ENCODE data around the gene F12.

F12 gene

GRCh38 chr5:177425801-177426565 lies 16.6 kb upstream of the F12 start (continued):
- TF ChIP-seq, protein P1, sequence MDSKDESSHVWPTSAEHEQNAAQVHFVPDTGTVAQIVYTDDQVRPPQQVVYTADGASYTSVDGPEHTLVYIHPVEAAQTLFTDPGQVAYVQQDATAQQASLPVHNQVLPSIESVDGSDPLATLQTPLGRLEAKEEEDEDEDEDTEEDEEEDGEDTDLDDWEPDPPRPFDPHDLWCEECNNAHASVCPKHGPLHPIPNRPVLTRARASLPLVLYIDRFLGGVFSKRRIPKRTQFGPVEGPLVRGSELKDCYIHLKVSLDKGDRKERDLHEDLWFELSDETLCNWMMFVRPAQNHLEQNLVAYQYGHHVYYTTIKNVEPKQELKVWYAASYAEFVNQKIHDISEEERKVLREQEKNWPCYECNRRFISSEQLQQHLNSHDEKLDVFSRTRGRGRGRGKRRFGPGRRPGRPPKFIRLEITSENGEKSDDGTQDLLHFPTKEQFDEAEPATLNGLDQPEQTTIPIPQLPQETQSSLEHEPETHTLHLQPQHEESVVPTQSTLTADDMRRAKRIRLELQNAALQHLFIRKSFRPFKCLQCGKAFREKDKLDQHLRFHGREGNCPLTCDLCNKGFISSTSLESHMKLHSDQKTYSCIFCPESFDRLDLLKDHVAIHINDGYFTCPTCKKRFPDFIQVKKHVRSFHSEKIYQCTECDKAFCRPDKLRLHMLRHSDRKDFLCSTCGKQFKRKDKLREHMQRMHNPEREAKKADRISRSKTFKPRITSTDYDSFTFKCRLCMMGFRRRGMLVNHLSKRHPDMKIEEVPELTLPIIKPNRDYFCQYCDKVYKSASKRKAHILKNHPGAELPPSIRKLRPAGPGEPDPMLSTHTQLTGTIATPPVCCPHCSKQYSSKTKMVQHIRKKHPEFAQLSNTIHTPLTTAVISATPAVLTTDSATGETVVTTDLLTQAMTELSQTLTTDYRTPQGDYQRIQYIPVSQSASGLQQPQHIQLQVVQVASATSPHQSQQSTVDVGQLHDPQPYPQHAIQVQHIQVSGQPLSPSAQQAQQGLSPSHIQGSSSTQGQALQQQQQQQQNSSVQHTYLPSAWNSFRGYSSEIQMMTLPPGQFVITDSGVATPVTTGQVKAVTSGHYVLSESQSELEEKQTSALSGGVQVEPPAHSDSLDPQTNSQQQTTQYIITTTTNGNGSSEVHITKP (tag by site-specific recombination; IDR thresholded peaks at IDR 0.05) = peak; percentile 80
- TF ChIP-seq ZNF223 (tag by site-specific recombination; IDR thresholded peaks at IDR 0.05) = no peak
- TF ChIP-seq MEIS1 (CRISPR knock-in tag; IDR thresholded peaks at IDR 0.05; ENCODE audit: borderline replicate concordance) = no peak
- no peak for TF ChIP-seq ZNF529 (tag by site-specific recombination; IDR thresholded peaks at IDR 0.05; ENCODE audit: insufficient replicate concordance)
- TF ChIP-seq KLF16 (tag by site-specific recombination; IDR thresholded peaks at IDR 0.05) = peak; percentile 49; the same call in 1 of the 2 replicates
- TF ChIP-seq, protein P2, sequence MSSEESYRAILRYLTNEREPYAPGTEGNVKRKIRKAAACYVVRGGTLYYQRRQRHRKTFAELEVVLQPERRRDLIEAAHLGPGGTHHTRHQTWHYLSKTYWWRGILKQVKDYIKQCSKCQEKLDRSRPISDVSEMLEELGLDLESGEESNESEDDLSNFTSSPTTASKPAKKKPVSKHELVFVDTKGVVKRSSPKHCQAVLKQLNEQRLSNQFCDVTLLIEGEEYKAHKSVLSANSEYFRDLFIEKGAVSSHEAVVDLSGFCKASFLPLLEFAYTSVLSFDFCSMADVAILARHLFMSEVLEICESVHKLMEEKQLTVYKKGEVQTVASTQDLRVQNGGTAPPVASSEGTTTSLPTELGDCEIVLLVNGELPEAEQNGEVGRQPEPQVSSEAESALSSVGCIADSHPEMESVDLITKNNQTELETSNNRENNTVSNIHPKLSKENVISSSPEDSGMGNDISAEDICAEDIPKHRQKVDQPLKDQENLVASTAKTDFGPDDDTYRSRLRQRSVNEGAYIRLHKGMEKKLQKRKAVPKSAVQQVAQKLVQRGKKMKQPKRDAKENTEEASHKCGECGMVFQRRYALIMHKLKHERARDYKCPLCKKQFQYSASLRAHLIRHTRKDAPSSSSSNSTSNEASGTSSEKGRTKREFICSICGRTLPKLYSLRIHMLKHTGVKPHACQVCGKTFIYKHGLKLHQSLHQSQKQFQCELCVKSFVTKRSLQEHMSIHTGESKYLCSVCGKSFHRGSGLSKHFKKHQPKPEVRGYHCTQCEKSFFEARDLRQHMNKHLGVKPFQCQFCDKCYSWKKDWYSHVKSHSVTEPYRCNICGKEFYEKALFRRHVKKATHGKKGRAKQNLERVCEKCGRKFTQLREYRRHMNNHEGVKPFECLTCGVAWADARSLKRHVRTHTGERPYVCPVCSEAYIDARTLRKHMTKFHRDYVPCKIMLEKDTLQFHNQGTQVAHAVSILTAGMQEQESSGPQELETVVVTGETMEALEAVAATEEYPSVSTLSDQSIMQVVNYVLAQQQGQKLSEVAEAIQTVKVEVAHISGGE (tag by site-specific recombination; conservative IDR thresholded peaks at IDR 0.05; ENCODE audit: low read depth) = no peak
- TF ChIP-seq ZNF501 (tag by site-specific recombination; IDR thresholded peaks at IDR 0.05) = peak; percentile 83; the same call in 1 of the 2 replicates
- no peak for TF ChIP-seq OVOL3 (tag by site-specific recombination; IDR thresholded peaks at IDR 0.05)
- TF ChIP-seq YY1 (tag by site-specific recombination; IDR thresholded peaks at IDR 0.05) = 0 out of 2 replicates have a peak, but pooled peaks have one; percentile 39
- TF ChIP-seq ZSCAN30 (tag by site-specific recombination; IDR thresholded peaks at IDR 0.05) = peak; percentile 85; the same call in 1 of the 2 replicates
- peak; percentile 73 for TF ChIP-seq ZNF335 (tag by site-specific recombination; conservative IDR thresholded peaks at IDR 0.05)
- peak; percentile 60 for TF ChIP-seq ZNF610 (tag by site-specific recombination; IDR thresholded peaks at IDR 0.05; ENCODE audit: borderline replicate concordance)
- peak; percentile 86; the same call in 1 of the 2 replicates for TF ChIP-seq ZNF561 (tag by site-specific recombination; IDR thresholded peaks at IDR 0.05; ENCODE audit: borderline replicate concordance)
- TF ChIP-seq ZBTB26 (tag by site-specific recombination; optimal IDR thresholded peaks at IDR 0.05) = peak; percentile 70
- TF ChIP-seq KLF10 (tag by site-specific recombination; IDR thresholded peaks at IDR 0.05) = peak; percentile 99
- TF ChIP-seq ZEB2 (tag by site-specific recombination; IDR thresholded peaks at IDR 0.05) = peak; percentile 88; the same call in 1 of the 2 replicates
- peak; percentile 87 for TF ChIP-seq EGR2 (tag by site-specific recombination; IDR thresholded peaks at IDR 0.05; ENCODE audit: low read depth)
- TF ChIP-seq, protein P3, sequence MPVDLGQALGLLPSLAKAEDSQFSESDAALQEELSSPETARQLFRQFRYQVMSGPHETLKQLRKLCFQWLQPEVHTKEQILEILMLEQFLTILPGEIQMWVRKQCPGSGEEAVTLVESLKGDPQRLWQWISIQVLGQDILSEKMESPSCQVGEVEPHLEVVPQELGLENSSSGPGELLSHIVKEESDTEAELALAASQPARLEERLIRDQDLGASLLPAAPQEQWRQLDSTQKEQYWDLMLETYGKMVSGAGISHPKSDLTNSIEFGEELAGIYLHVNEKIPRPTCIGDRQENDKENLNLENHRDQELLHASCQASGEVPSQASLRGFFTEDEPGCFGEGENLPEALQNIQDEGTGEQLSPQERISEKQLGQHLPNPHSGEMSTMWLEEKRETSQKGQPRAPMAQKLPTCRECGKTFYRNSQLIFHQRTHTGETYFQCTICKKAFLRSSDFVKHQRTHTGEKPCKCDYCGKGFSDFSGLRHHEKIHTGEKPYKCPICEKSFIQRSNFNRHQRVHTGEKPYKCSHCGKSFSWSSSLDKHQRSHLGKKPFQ (tag by site-specific recombination; IDR thresholded peaks at IDR 0.05) = peak; percentile 79
- peak; percentile 96; the same call in 1 of the 2 replicates for TF ChIP-seq KLF7 (tag by site-specific recombination; IDR thresholded peaks at IDR 0.05; ENCODE audit: borderline replicate concordance)
- 0 out of 2 replicates have a peak, but pooled peaks have one; percentile 26 for TF ChIP-seq ZBTB48 (tag by site-specific recombination; IDR thresholded peaks at IDR 0.05)
- TF ChIP-seq BCL11A (tag by site-specific recombination; IDR thresholded peaks at IDR 0.05; ENCODE audit: low read depth) = 0 out of 2 replicates have a peak, but pooled peaks have one; percentile 36
- TF ChIP-seq ATF2 (tag by site-specific recombination; IDR thresholded peaks at IDR 0.05; ENCODE audit: low read depth) = peak; percentile 96
- no peak for TF ChIP-seq HOXA7 (CRISPR knock-in tag; IDR thresholded peaks at IDR 0.05; ENCODE audit: borderline replicate concordance)
- peak; percentile 56; the same call in 1 of the 2 replicates for TF ChIP-seq ZNF692 (tag by site-specific recombination; IDR thresholded peaks at IDR 0.05)
- TF ChIP-seq ZNF837 (tag by site-specific recombination; IDR thresholded peaks at IDR 0.05) = peak; percentile 61; the same call in 1 of the 2 replicates
- TF ChIP-seq ZNF175 (tag by site-specific recombination; IDR thresholded peaks at IDR 0.05) = no peak

Measured in HEK293 (cell line).